ENCODE measurements around the gene KLHL26. TPM values are rescaled to one million over a fixed set of nuclear protein-coding genes. Genes with fewer than 3 reads are reported as not detected.
"Not testable (repeated sequence)": the region's sequence is repeated elsewhere in the genome, so short reads cannot be mapped to it uniquely, and the experiment has no call there.

KLHL26 gene
- total RNA-seq, 1 donor from 2014 or later, result 12.0 TPM

GRCh38 chr19:18596752-18597157 lies 40.1 kb upstream of the KLHL26 start:
- Mint-ChIP-seq H3K4me1 (ENCODE audit: low read depth, unreplicated experiment) (peaks cover 2% of the 10 kb centered on the region), H3K36me3 (ENCODE audit: unreplicated experiment) (no peaks in the 10 kb centered on the region), H3K27me3 (ENCODE audit: unreplicated experiment) (peaks cover 12% of the 10 kb centered on the region), H3K4me3 (ENCODE audit: unreplicated experiment) (no peak overlapping the region), H3K9me3 (ENCODE audit: unreplicated experiment) (peaks cover 10% of the 10 kb centered on the region), H3K27ac (ENCODE audit: unreplicated experiment) (no peak overlapping the region)
- no peak for TF ChIP-seq CTCF (IDR thresholded peaks at IDR 0.05; ENCODE audit: partially characterized antibody, unreplicated experiment)
- DNase-seq, result peak; percentile 68

- H3K27ac Mint-ChIP-seq (ENCODE audit: unreplicated experiment), result no peak overlapping the region
Observed at GRCh38 chr19:18597809-18598660, 38.8 kb upstream of the KLHL26 start.

GRCh38 chr19:18599485-18599884 lies 37.3 kb upstream of the KLHL26 start:
- peaks cover 16% of the 10 kb centered on the region for H3K27me3 Mint-ChIP-seq (ENCODE audit: unreplicated experiment)
- H3K4me3 Mint-ChIP-seq (ENCODE audit: unreplicated experiment), result no peak overlapping the region
- no peak for DNase-seq
- peaks cover 11% of the 10 kb centered on the region for H3K9me3 Mint-ChIP-seq (ENCODE audit: unreplicated experiment)
- peaks cover 4% of the 10 kb centered on the region for H3K36me3 Mint-ChIP-seq (ENCODE audit: unreplicated experiment)
- H3K4me1 Mint-ChIP-seq (ENCODE audit: low read depth, unreplicated experiment), result peaks cover 7% of the 10 kb centered on the region
- H3K27ac Mint-ChIP-seq (ENCODE audit: unreplicated experiment), result no peak overlapping the region
- TF ChIP-seq CTCF (IDR thresholded peaks at IDR 0.05; ENCODE audit: partially characterized antibody, unreplicated experiment), result no peak

More at GRCh38 chr19:18597809-18598660, 38.8 kb upstream of the KLHL26 start:
- H3K36me3 Mint-ChIP-seq (ENCODE audit: unreplicated experiment), result peaks cover 2% of the 10 kb centered on the region
- H3K4me1 Mint-ChIP-seq (ENCODE audit: low read depth, unreplicated experiment), result peaks cover 4% of the 10 kb centered on the region
- DNase-seq, result no peak
- H3K27me3 Mint-ChIP-seq (ENCODE audit: unreplicated experiment), result peaks cover 15% of the 10 kb centered on the region
- TF ChIP-seq CTCF (IDR thresholded peaks at IDR 0.05; ENCODE audit: partially characterized antibody, unreplicated experiment), result no peak
- H3K4me3 Mint-ChIP-seq (ENCODE audit: unreplicated experiment), result no peak overlapping the region
- peaks cover 12% of the 10 kb centered on the region for H3K9me3 Mint-ChIP-seq (ENCODE audit: unreplicated experiment)

- peaks cover 17% of the 10 kb centered on the region for H3K27me3 Mint-ChIP-seq (ENCODE audit: unreplicated experiment)
- H3K27ac Mint-ChIP-seq (ENCODE audit: unreplicated experiment); DNase-seq; H3K4me3 Mint-ChIP-seq (ENCODE audit: unreplicated experiment); H3K4me1 Mint-ChIP-seq (ENCODE audit: low read depth, unreplicated experiment); H3K36me3 Mint-ChIP-seq (ENCODE audit: unreplicated experiment): not testable (repeated sequence)
- peaks cover 12% of the 10 kb centered on the region for H3K9me3 Mint-ChIP-seq (ENCODE audit: unreplicated experiment)
Observed at GRCh38 chr19:18600692-18601397, 36.0 kb upstream of the KLHL26 start.

GRCh38 chr19:18601875-18602274 lies 35.0 kb upstream of the KLHL26 start:
- peaks cover 5% of the 10 kb centered on the region for H3K9me3 Mint-ChIP-seq (ENCODE audit: unreplicated experiment)

More at GRCh38 chr19:18601875-18602274, 35.0 kb upstream of the KLHL26 start:
- peaks cover 12% of the 10 kb centered on the region for H3K27me3 Mint-ChIP-seq (ENCODE audit: unreplicated experiment)
- H3K4me1 Mint-ChIP-seq (ENCODE audit: low read depth, unreplicated experiment), result peaks cover 9% of the 10 kb centered on the region
- no peak overlapping the region for H3K27ac Mint-ChIP-seq (ENCODE audit: unreplicated experiment)
- no peak for TF ChIP-seq CTCF (IDR thresholded peaks at IDR 0.05; ENCODE audit: partially characterized antibody, unreplicated experiment)
- no peak for DNase-seq
- peaks cover 4% of the 10 kb centered on the region for H3K36me3 Mint-ChIP-seq (ENCODE audit: unreplicated experiment)
- no peak overlapping the region for H3K4me3 Mint-ChIP-seq (ENCODE audit: unreplicated experiment)
